Neural progenitor cell (in vitro differentiated cells): ENCODE results near the gene SEZ6L. TPM values are rescaled to one million over a fixed set of nuclear protein-coding genes. Genes with fewer than 3 reads are reported as not detected.

Experiments
- DNase-seq: peaks from one replicate; pipeline ENCODE4 v3.0.0-alpha.2; 2016; ENCODE audit warnings: low spot score
- H2AFZ ChIP-seq: fragments of 200-600 bp; sonication (generic); replicated peaks from 2 replicates; pipeline ENCODE4 v1.6.1; 2016; ENCODE audit warnings: antibody characterized with exemption
- H3F3A ChIP-seq: fragments of 200-600 bp; sonication (generic); 2 replicates; pipeline ENCODE4 v1.6.1; 2016; ENCODE audit warnings: antibody characterized with exemption, low read depth
- H3K27ac ChIP-seq: fragments of 200-600 bp; sonication (generic); 2 replicates; pipeline ENCODE4 v1.5.1; 2016; ENCODE audit warnings: mild to moderate bottlenecking
- H3K27me3 ChIP-seq: fragments of 200-600 bp; sonication (generic); 2 replicates; pipeline ENCODE4 v1.6.1; 2016; ENCODE audit warnings: mild to moderate bottlenecking, moderate library complexity
- H3K36me3 ChIP-seq: fragments of 200-600 bp; sonication (generic); 2 replicates; pipeline ENCODE4 v1.5.1; 2016
- H3K4me1 ChIP-seq: fragments of 200-600 bp; sonication (generic); 2 replicates; pipeline ENCODE4 v1.6.1; 2016; ENCODE audit warnings: mixed run types
- H3K4me2 ChIP-seq: fragments of 200-600 bp; sonication (generic); 2 replicates; pipeline ENCODE4 v1.6.1; 2016
- H3K4me3 ChIP-seq: fragments of 200-600 bp; sonication (generic); 2 replicates; pipeline ENCODE4 v1.5.1; 2016
- H3K79me2 ChIP-seq: fragments of 200-600 bp; sonication (generic); 2 replicates; pipeline ENCODE4 v1.6.1; 2016; ENCODE audit warnings: low read depth
- H3K9ac ChIP-seq: fragments of 200-600 bp; sonication (generic); 2 replicates; pipeline ENCODE4 v1.6.1; 2016
- H3K9me3 ChIP-seq: fragments of 200-600 bp; sonication (generic); 2 replicates; pipeline ENCODE4 v1.5.1; 2016; ENCODE audit warnings: low read depth
- H4K20me1 ChIP-seq: fragments of 200-600 bp; sonication (generic); 2 replicates; pipeline ENCODE4 v1.6.1; 2016; ENCODE audit warnings: low read depth
- H3K27ac Mint-ChIP-seq: 3 replicates; pipeline ENCODE4 v1.8.0; 2021; ENCODE audit warnings: mixed read lengths
- H3K27me3 Mint-ChIP-seq: 2 replicates; pipeline ENCODE4 v1.8.0; 2022; ENCODE audit warnings: low read depth, mild to moderate bottlenecking, inconsistent platforms, moderate library complexity, mixed read lengths; ENCODE audit not compliant: insufficient read depth
- H3K36me3 Mint-ChIP-seq: 3 replicates; pipeline ENCODE4 v1.8.0; 2021; ENCODE audit warnings: mixed read lengths
- H3K4me1 Mint-ChIP-seq: 3 replicates; pipeline ENCODE4 v1.8.0; 2021; ENCODE audit warnings: mixed read lengths
- H3K4me3 Mint-ChIP-seq: 3 replicates; pipeline ENCODE4 v1.8.0; 2021; ENCODE audit warnings: mild to moderate bottlenecking, moderate library complexity, mixed read lengths
- H3K9me3 Mint-ChIP-seq: 3 replicates; pipeline ENCODE4 v1.8.0; 2020; ENCODE audit warnings: mixed read lengths
- EZH2 ChIP-seq: fragments of 200-600 bp; sonication (generic); IDR thresholded peaks from 2 replicates; pipeline ENCODE4 v1.6.1; 2017; ENCODE audit warnings: antibody characterized with exemption, mild to moderate bottlenecking, moderate library complexity
- EZH2phosphoT487 ChIP-seq: fragments of 200-600 bp; sonication (generic); IDR thresholded peaks from 2 replicates; pipeline ENCODE4 v1.6.1; 2017; ENCODE audit warnings: antibody characterized with exemption
- total RNA-seq: library from RNA; depleted of rRNA; stranded (reverse); fragments of >200 nt; gene quantifications from 2 replicates; pipeline ENCODE4 v1.2.3, GENCODE V29; 2015; ENCODE audit warnings: low replicate concordance
- TF ChIP-seq, protein P1 (sequence below): fragments of 200-600 bp; sonication (generic); IDR thresholded peaks from 2 replicates; pipeline ENCODE4 v1.5.1; 2017; ENCODE audit warnings: antibody characterized with exemption, mild to moderate bottlenecking

SEZ6L gene
- total RNA-seq, 1 donor from 2014 or later, result 0.22 TPM

DNA sequence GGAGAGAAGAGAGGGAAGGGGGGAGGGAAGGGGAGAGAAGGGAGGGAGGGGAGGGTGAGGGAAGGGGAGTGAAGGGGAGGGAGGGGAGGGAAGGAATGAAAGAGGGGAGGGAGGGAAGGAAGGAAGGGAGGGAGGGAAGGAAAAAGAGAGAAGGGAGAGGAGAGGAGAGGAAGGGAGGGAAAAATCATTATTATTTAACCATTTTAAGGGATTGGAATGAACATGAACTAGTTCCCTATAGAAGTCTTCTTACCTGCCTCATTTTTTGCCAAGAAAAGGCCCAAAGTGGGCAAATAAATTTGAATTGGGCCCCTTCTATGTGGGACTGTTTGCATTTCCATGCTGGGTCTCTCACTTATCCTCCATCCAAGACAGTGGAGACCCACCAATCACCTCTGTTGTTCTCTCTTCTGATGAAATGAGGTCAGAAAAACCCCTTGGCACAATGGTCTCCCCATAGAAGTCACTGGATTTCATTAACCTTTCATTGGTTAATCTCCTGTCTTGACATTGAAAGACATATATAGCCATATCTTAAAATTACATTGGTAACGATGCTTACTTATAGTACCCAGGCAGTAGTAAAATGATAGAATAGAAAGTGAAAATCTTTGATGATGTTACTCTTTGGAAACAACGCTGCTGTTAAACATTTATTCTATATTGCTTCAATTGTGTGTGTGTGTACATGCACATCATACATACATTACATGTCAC, 179.7 kb downstream of the SEZ6L start:
- Histone ChIP-seq H3K9ac (no peak overlapping the region), H3K4me3 (no peak overlapping the region), H3F3A (no peaks in the 10 kb centered on the region), H2AFZ (no peak overlapping the region), H3K27me3 (peaks cover 18% of the 10 kb centered on the region), H3K9me3 (no peaks in the 10 kb centered on the region), H3K4me2 (no peak overlapping the region), H4K20me1 (no peaks in the 10 kb centered on the region), H3K79me2 (no peaks in the 10 kb centered on the region), H3K4me1 (no peaks in the 10 kb centered on the region), H3K27ac (no peak overlapping the region), H3K36me3 (no peaks in the 10 kb centered on the region)
- Mint-ChIP-seq H3K27ac (no peak overlapping the region), H3K27me3 (peaks cover 3% of the 10 kb centered on the region), H3K4me1 (no peaks in the 10 kb centered on the region), H3K36me3 (no peaks in the 10 kb centered on the region), H3K9me3 (no peaks in the 10 kb centered on the region), H3K4me3 (no peak overlapping the region)
- DNase-seq, result no peak
- TF ChIP-seq, protein P1, sequence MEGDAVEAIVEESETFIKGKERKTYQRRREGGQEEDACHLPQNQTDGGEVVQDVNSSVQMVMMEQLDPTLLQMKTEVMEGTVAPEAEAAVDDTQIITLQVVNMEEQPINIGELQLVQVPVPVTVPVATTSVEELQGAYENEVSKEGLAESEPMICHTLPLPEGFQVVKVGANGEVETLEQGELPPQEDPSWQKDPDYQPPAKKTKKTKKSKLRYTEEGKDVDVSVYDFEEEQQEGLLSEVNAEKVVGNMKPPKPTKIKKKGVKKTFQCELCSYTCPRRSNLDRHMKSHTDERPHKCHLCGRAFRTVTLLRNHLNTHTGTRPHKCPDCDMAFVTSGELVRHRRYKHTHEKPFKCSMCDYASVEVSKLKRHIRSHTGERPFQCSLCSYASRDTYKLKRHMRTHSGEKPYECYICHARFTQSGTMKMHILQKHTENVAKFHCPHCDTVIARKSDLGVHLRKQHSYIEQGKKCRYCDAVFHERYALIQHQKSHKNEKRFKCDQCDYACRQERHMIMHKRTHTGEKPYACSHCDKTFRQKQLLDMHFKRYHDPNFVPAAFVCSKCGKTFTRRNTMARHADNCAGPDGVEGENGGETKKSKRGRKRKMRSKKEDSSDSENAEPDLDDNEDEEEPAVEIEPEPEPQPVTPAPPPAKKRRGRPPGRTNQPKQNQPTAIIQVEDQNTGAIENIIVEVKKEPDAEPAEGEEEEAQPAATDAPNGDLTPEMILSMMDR, result no peak
- TF ChIP-seq EZH2phosphoT487, result no peak
- no peak for TF ChIP-seq EZH2

DNA sequence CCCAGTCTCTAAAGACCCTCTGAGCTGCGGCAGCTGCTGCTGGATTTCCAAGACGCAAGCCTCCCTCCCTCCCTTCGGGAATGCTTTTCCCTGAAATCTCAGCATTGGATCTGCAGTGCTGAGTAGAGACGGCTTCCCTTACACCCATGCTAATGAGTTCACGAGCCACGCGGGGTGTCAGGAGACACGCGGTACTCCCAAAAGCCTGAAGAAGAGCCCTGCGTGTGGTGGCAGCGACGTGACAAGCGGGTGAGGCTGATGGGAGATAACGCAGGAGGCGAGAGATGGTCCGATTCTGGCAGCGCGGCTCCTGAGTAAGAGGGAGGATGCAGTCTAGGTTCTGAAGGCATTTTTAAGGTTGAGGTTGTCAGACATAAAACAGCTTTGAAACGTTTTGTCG, 185.4 kb downstream of the SEZ6L start:
- Histone ChIP-seq H4K20me1 (no peaks in the 10 kb centered on the region), H3K4me3 (no peak overlapping the region), H3K27ac (no peak overlapping the region), H3F3A (no peaks in the 10 kb centered on the region), H3K9ac (no peak overlapping the region), H3K9me3 (no peaks in the 10 kb centered on the region), H3K27me3 (no peaks in the 10 kb centered on the region), H3K4me1 (no peaks in the 10 kb centered on the region), H3K79me2 (no peaks in the 10 kb centered on the region), H3K4me2 (no peak overlapping the region), H3K36me3 (no peaks in the 10 kb centered on the region), H2AFZ (no peak overlapping the region)
- Mint-ChIP-seq H3K27me3 (peaks cover 4% of the 10 kb centered on the region), H3K4me1 (peaks cover 2% of the 10 kb centered on the region), H3K9me3 (no peaks in the 10 kb centered on the region), H3K4me3 (no peak overlapping the region), H3K27ac (no peak overlapping the region), H3K36me3 (no peaks in the 10 kb centered on the region)
- peak; percentile 24 for DNase-seq
- TF ChIP-seq, protein P1, result no peak
- TF ChIP-seq EZH2phosphoT487 (no peak), EZH2 (no peak)

DNA sequence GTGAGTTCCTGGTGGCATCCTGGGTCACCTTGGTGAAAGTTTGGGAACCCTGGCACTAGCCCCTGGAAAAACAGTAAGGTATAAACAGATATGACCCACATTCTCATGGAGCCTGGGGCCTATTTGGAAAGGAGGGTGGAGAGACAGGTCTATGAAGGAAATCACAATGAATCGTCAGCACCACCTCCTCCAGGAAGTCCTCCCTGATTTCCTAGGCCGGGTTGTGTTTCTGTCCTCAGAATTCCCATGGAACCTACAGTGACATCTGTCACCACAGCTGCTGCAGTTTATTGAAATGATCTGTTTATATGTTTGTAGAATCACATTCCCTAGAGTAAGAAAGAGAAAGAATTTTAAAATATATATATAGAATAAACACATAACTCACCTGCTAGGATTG, 188.0 kb downstream of the SEZ6L start:
- Histone ChIP-seq H2AFZ (no peak overlapping the region), H3K36me3 (no peaks in the 10 kb centered on the region), H3K27ac (no peak overlapping the region), H3K4me2 (no peak overlapping the region), H3K4me1 (no peaks in the 10 kb centered on the region), H3K79me2 (no peaks in the 10 kb centered on the region), H4K20me1 (no peaks in the 10 kb centered on the region), H3F3A (no peaks in the 10 kb centered on the region), H3K9me3 (no peaks in the 10 kb centered on the region), H3K4me3 (no peak overlapping the region), H3K9ac (no peak overlapping the region), H3K27me3 (peaks cover 11% of the 10 kb centered on the region)
- no peak for DNase-seq
- no peak overlapping the region for H3K4me3 Mint-ChIP-seq
- H3K4me1 Mint-ChIP-seq, result peaks cover 13% of the 10 kb centered on the region
- H3K27ac Mint-ChIP-seq, result no peak overlapping the region
- TF ChIP-seq, protein P1, result no peak
- no peak for TF ChIP-seq EZH2phosphoT487
- no peaks in the 10 kb centered on the region for H3K9me3 Mint-ChIP-seq
- H3K36me3 Mint-ChIP-seq, result no peaks in the 10 kb centered on the region
- peaks cover 8% of the 10 kb centered on the region for H3K27me3 Mint-ChIP-seq
